Psoas muscle (tissue), 8 donors: ENCODE measurements around the gene SLC35B2. TPM values are rescaled to one million over a fixed set of nuclear protein-coding genes. Genes with fewer than 3 reads are reported as not detected.

Experiments
- ATAC-seq, 4 donors: fragments of 200-7000 bp; cut with Tn5 transposase; one replicate each; pipeline ENCODE4 v1.9.1; 2020; ENCODE audit warnings: moderate library complexity in 3 of 4, mild to moderate bottlenecking in 2 of 4
- DNase-seq, 2 donors: peaks; one replicate each; pipeline ENCODE4 v3.0.0-alpha.2; 2020
- H3K27ac ChIP-seq: fragments of 200-600 bp; one replicate; pipeline ENCODE4 v1.8.0; 2022
- H3K27me3 ChIP-seq, 3 donors: fragments of 200-600 bp in 1 of 3; one replicate each; pipeline versions ENCODE4 v1.6.1 to v1.8.0; 2013 to 2022; ENCODE audit warnings: low read length in 2 of 3, mild to moderate bottlenecking in 2 of 3, moderate library complexity in 1 of 3; ENCODE audit not compliant: insufficient read depth in 3 of 3
- H3K36me3 ChIP-seq, 2 donors: fragments of 200-600 bp in 1 of 2; one replicate each; pipeline versions ENCODE4 v1.6.1 to v1.8.0; 2013 to 2022; ENCODE audit warnings: low read depth in 1 of 2, mild to moderate bottlenecking in 1 of 2, moderate library complexity in 1 of 2; ENCODE audit not compliant: insufficient read depth in 1 of 2
- H3K4me1 ChIP-seq: fragments of 200-600 bp; one replicate; pipeline ENCODE4 v1.8.0; 2022
- H3K4me3 ChIP-seq: fragments of 200-600 bp; one replicate; pipeline ENCODE4 v1.8.0; 2022; ENCODE audit warnings: mild to moderate bottlenecking
- H3K9me3 ChIP-seq: fragments of 200-600 bp; one replicate; pipeline ENCODE4 v1.8.0; 2022
- CTCF ChIP-seq: fragments of 200-600 bp; IDR thresholded peaks from one replicate; pipeline ENCODE4 v1.8.0; 2022; ENCODE audit warnings: antibody characterized with exemption
- WGBS, 3 donors: extraction: QIAGEN DNeasy Blood & Tissue Kit; methylation state at CpG; one replicate each; pipeline versions ENCODE4 v1.1.6 to v1.1.7; 2013; 5-methylcytosine and 5-hydroxymethylcytosine counted together
- intact Hi-C, 2 donors: fragments of 100-400 bp; cut with DNase I; formaldehyde crosslinking; loops; one replicate each; pipeline versions ENCODE4 v1.11.0 to v1.14.2; 2022
- long read RNA-seq, 2 donors: library from polyadenylated mRNA; unstranded; transcript quantifications; one replicate each; pipeline ENCODE4 v2.0.0, GENCODE V29; 2021
- polyA plus RNA-seq, 3 donors: library from polyadenylated mRNA; stranded (reverse); fragments of 200-250 nt; gene quantifications; one replicate each; pipeline ENCODE4 v1.2.3, GENCODE V29; 2013
- total RNA-seq, 4 donors: library from RNA; stranded (reverse); fragmentation: NEBNext Ultra II Directional in 2 of 4; extraction: Animal tissue kit (Norgen Biotek cat#: 25700) in 2 of 4; gene quantifications; one replicate each; pipeline versions ENCODE4 v1.2.1 to v1.2.4, GENCODE V29; 2021 to 2023
- donor health status: healthy with polysubstance abuse.
- donor health status: DM: no; HTN: no; CAD: no; lungs with moderate emphysema.
- donor health status: Bipolar disorder and iron deficiency.
- donor health status: healthy.
- donor health status: DM: yes; HTN: yes; CAD: no.
- donor health status: DM: no; HTN: no; CAD: no.
- donor health status: DM: no; HTN: no; CAD: no.
- donor health status: DM: yes; HTN: yes; CAD: no.

Gene SLC35B2
- total RNA-seq (10 to 100 TPM; 10.9 to 23.3 (median 18.0) TPM), polyA plus RNA-seq (10 to 100 TPM; 16.0 to 23.6 (median 20.8) TPM)
- long read RNA-seq, donor 1, transcript SLC35B2-202 (4 exons, 2,043 nt): major isoform, 43 of 50 reads
- long read RNA-seq, donor 1, partial matches to known transcripts: 0 of 50 reads
- long read RNA-seq, donor 1, other reads (novel, unspliced or antisense): 7 of 50 reads
- long read RNA-seq, donor 2, transcript SLC35B2-202 (4 exons, 2,043 nt): major isoform, 105 of 119 reads
- long read RNA-seq, donor 2, partial matches to known transcripts: 3 of 119 reads
- long read RNA-seq, donor 2, other reads (novel, unspliced or antisense): 5 of 119 reads

- peaks cover 8 to 53% of the 10 kb centered on the region in 2 donors for H3K36me3 ChIP-seq
- no peaks in the 10 kb centered on the region for H3K27me3 ChIP-seq
- ATAC-seq (peak; percentile 69 to 78 (median 74)), DNase-seq (peak; percentile 72 to 86)
- TF ChIP-seq CTCF: peak; percentile 85
- H3K4me1 ChIP-seq: peaks cover 27% of the 10 kb centered on the region
- WGBS, 3 donors: 0 to 1% (median 1%) methylated on average over 17 to 80 of the region's 80 CpGs
- no peaks in the 10 kb centered on the region for H3K9me3 ChIP-seq
- H3K27ac ChIP-seq: peak within 1 kb of the TSS; percentile 94
- intact Hi-C loops: no loop called here
- H3K4me3 ChIP-seq: peak within 1 kb of the TSS; percentile 94
These were observed at the start of gene SLC35B2 for GRCh38 chr6:44257025-44257752. Gene SLC35B2, minus strand, starts transcription at chr6:44257528. Its CDS starts 118 bp downstream, at chr6:44257410.

- Histone ChIP-seq H3K36me3 (peaks cover 4 to 100% of the 10 kb centered on the region in 2 donors), H3K4me3 (no peak overlapping the region), H3K4me1 (no peaks in the 10 kb centered on the region), H3K27me3 (no peaks in the 10 kb centered on the region), H3K9me3 (no peaks in the 10 kb centered on the region), H3K27ac (no peak overlapping the region)
- DNase-seq: no peak
- 91 to 92% (median 92%) methylated on average over 8 of the region's 8 CpGs for WGBS, 3 donors
- intact Hi-C loops: loop anchor here (5.0 kb wide), 1 partner anchor 39 kb away; the partner anchor contains the start of gene NFKBIE (in 2 of the 2)
- TF ChIP-seq CTCF: no peak
- ATAC-seq: no peak
These were observed 49.4 kb upstream of the SLC35B2 start for GRCh38 chr6:44306710-44307109.

GRCh38 chr6:44305200-44305725, 47.9 kb upstream of the SLC35B2 start:
- H3K27me3 ChIP-seq: no peaks in the 10 kb centered on the region
- no peak for DNase-seq

More at GRCh38 chr6:44305200-44305725, 47.9 kb upstream of the SLC35B2 start:
- TF ChIP-seq CTCF: no peak
- Histone ChIP-seq H3K27ac (no peak overlapping the region), H3K36me3 (peaks cover 4 to 99% of the 10 kb centered on the region in 2 donors), H3K4me3 (no peak overlapping the region), H3K4me1 (no peaks in the 10 kb centered on the region), H3K9me3 (no peaks in the 10 kb centered on the region)
- intact Hi-C loops: loop anchor here (5.0 kb wide), 1 partner anchor 38 kb away; the partner anchor contains the start of gene NFKBIE (in 2 of the 2)
- 85 to 88% (median 87%) methylated on average over 4 to 5 of the region's 5 CpGs for WGBS, 3 donors
- no peak for ATAC-seq
